Urinary bladder (tissue), 4 donors: Measurements from ENCODE around the gene EIF4E2. TPM values are rescaled to one million over a fixed set of nuclear protein-coding genes. Genes with fewer than 3 reads are reported as not detected.

Experiments
- DNase-seq: peaks from one replicate; pipeline ENCODE4 v3.0.0-alpha.2; 2015; ENCODE audit errors: extremely low spot score
- H3K27ac ChIP-seq: one replicate; pipeline ENCODE4 v1.5.1; 2013; ENCODE audit warnings: low read depth, mild to moderate bottlenecking, moderate library complexity
- H3K36me3 ChIP-seq: one replicate; pipeline ENCODE4 v1.6.1; 2013; ENCODE audit warnings: mild to moderate bottlenecking, moderate library complexity; ENCODE audit not compliant: insufficient read depth
- H3K4me1 ChIP-seq: one replicate; pipeline ENCODE4 v1.6.1; 2013; ENCODE audit warnings: mild to moderate bottlenecking, moderate library complexity; ENCODE audit not compliant: insufficient read depth
- H3K4me3 ChIP-seq: one replicate; pipeline ENCODE4 v1.5.1; 2013; ENCODE audit warnings: low read depth, low read length
- WGBS: extraction: QIAGEN DNeasy Blood & Tissue Kit; methylation state at CpG from one replicate; pipeline ENCODE4 v1.1.7; 2013; 5-methylcytosine and 5-hydroxymethylcytosine counted together
- polyA plus RNA-seq: library from polyadenylated mRNA; stranded (reverse); fragments of 200-250 nt; gene quantifications from one replicate; pipeline ENCODE4 v1.2.3, GENCODE V29; 2013
- total RNA-seq: library from RNA; depleted of rRNA; stranded (reverse); fragments of >200 nt; gene quantifications from one replicate; pipeline ENCODE4 v1.2.3, GENCODE V29; 2014
- donor health status: healthy with polysubstance abuse.
- donor health status: healthy.

The EIF4E2 gene
- total and polyA plus RNA-seq, 2 donors: 63.2 to 63.3 TPM

DNA sequence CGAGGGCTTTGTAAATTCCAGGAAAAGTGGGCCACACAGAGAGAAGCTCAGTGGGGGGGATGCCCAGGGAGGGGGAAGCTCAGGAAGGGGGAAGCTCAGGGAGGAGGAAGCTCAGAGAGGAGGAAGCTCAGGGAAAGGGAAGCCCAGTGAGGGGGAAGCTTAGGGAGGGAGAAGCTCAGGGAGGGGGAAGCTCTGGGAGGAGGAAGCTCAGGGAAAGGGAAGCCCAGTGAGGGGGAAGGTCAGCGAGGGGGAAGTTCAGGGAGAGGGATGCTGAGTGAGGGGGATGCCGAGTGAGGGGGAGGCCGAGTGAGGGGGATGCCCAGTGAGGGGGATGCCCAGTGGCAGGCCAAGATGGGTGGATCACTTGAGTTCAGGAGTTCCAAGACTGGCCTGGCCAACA is 11.8 kb upstream of the EIF4E2 start:
- Histone ChIP-seq H3K4me1 (no peaks in the 10 kb centered on the region), H3K4me3 (no peak overlapping the region), H3K27ac (no peak overlapping the region), H3K36me3 (no peaks in the 10 kb centered on the region)
- WGBS: 26% methylated on average over 4 of the region's 4 CpGs
- no peak for DNase-seq

DNA sequence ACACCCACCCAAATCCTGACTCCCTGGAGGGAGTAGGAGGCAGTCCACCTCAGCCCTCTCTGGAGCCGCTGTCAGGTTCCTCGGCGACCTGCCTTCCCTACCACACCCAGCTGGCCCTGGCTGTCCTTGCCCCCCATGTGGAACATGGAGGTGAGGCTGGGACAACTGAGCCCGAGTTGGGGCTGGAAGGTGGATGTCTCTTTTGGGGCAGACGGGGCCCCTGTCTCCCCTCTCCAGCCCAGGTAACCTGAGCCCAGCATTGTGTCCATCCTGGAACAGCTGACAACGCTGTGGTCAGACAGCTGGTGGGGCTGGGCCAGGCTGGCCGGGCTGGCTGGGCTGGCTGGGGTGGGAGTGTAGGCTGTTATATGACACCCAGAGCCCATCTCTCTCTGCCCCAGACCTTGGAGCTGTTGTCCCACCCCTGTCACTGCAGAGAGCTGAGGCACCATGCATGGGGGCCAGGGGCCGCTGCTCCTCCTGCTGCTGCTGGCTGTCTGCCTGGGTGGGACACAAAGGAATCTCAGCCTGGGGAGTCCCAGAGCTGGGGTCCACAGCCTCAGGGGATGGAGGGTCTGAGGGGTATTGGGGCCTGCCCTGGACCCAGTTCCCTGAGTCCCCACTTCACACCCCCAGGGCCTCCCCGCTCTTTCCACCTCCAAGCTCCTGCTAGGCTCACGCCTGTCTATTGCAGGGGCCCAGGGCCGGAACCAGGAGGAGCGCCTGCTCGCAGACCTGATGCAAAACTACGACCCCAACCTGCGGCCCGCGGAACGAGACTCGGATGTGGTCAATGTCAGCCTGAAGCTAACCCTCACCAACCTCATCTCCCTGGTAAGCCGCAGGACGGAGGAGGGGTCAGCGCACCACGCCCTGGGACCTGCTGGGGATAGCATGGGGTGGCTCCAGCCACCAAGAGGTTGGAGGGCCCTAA is 10.9 kb upstream of the EIF4E2 start, which contains the start of gene CHRNG:
TSS of gene CHRNG (plus strand) at position 395 of the 934 bp plus-strand sequence. CDS start at position 451, 56 bp downstream.
- 45% methylated on average over 23 of the region's 23 CpGs for WGBS
- no peak within 1 kb of the TSS for H3K4me3 ChIP-seq
- no peaks in the 10 kb centered on the region for H3K36me3 ChIP-seq
- no peaks in the 10 kb centered on the region for H3K4me1 ChIP-seq
- no peak for DNase-seq
- no peak within 1 kb of the TSS for H3K27ac ChIP-seq

DNA sequence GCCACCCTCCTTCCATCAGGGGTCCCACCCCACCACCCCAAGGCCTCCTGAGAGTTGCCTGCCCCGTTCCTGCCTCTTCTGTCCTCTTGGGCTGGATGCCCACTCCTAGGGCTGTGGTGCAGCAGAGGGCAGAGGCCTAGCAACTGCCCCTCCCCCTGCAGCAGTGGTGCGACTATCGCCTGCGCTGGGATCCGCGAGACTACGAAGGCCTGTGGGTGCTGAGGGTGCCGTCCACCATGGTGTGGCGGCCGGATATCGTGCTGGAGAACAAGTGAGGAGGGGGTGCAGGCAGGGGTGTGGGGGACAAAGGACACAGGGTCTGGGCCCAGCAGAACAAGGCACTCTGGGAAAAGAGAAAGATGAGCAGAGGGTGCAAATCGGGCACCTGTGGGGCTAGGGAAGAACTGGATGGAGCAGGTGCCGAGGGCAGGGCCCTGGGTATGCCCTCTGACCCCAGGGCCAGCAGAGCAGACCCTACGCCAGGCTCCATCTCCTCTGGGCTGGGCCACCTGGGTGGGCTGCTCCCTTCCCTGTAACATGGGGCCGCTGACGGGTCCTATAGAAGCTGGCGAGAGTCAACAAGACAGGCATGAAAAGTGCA is 9.9 kb upstream of the EIF4E2 start:
- Histone ChIP-seq H3K4me3 (no peak overlapping the region), H3K4me1 (no peaks in the 10 kb centered on the region), H3K36me3 (no peaks in the 10 kb centered on the region), H3K27ac (no peak overlapping the region)
- no peak for DNase-seq
- WGBS: 84% methylated on average over 17 of the region's 17 CpGs

- WGBS: 55% methylated on average over 19 of the region's 19 CpGs
- DNase-seq: no peak
- Histone ChIP-seq H3K4me1 (no peaks in the 10 kb centered on the region), H3K36me3 (no peaks in the 10 kb centered on the region), H3K4me3 (no peak overlapping the region), H3K27ac (no peak overlapping the region)
These were observed 9.1 kb upstream of the EIF4E2 start for GRCh38 chr2:232541195-232541960.

- H3K4me3 ChIP-seq: no peak overlapping the region
- H3K4me1 ChIP-seq: no peaks in the 10 kb centered on the region
- no peak for DNase-seq
- no peak overlapping the region for H3K27ac ChIP-seq
- no peaks in the 10 kb centered on the region for H3K36me3 ChIP-seq
- WGBS: 65% methylated on average over 9 of the region's 9 CpGs
These were observed 8.4 kb upstream of the EIF4E2 start for GRCh38 chr2:232541961-232542714.

GRCh38 chr2:232542715-232543467 is 7.6 kb upstream of the EIF4E2 start:
- H3K4me1 ChIP-seq: no peaks in the 10 kb centered on the region
- H3K4me3 ChIP-seq: no peak overlapping the region
- H3K27ac ChIP-seq: no peak overlapping the region
- no peak for DNase-seq
- no peaks in the 10 kb centered on the region for H3K36me3 ChIP-seq
- 90% methylated on average over 20 of the region's 20 CpGs for WGBS

- no peak overlapping the region for H3K27ac ChIP-seq
- DNase-seq: no peak
- H3K4me1 ChIP-seq: no peaks in the 10 kb centered on the region
- no peak overlapping the region for H3K4me3 ChIP-seq
- 95% methylated on average over 14 of the region's 14 CpGs for WGBS
- no peaks in the 10 kb centered on the region for H3K36me3 ChIP-seq
These were observed 7.0 kb upstream of the EIF4E2 start for GRCh38 chr2:232543491-232543890.

- WGBS: 94% methylated on average over 19 of the region's 19 CpGs
These were observed 6.4 kb upstream of the EIF4E2 start for GRCh38 chr2:232543928-232544631.

GRCh38 chr2:232544674-232545073 is 5.8 kb upstream of the EIF4E2 start:
- no peak overlapping the region for H3K4me3 ChIP-seq
- WGBS: 93% methylated on average over 6 of the region's 6 CpGs
- DNase-seq: no peak
- no peaks in the 10 kb centered on the region for H3K36me3 ChIP-seq
- H3K4me1 ChIP-seq: no peaks in the 10 kb centered on the region
- no peak overlapping the region for H3K27ac ChIP-seq

More at GRCh38 chr2:232543928-232544631, 6.4 kb upstream of the EIF4E2 start:
- H3K4me1 ChIP-seq: no peaks in the 10 kb centered on the region
- no peak overlapping the region for H3K4me3 ChIP-seq
- no peaks in the 10 kb centered on the region for H3K36me3 ChIP-seq
- no peak for DNase-seq
- H3K27ac ChIP-seq: no peak overlapping the region

GRCh38 chr2:232545511-232546375 is 4.7 kb upstream of the EIF4E2 start:
- DNase-seq: no peak
- Histone ChIP-seq H3K4me3 (no peak overlapping the region), H3K27ac (no peak overlapping the region), H3K36me3 (no peaks in the 10 kb centered on the region), H3K4me1 (no peaks in the 10 kb centered on the region)
- WGBS: 93% methylated on average over 17 of the region's 17 CpGs

GRCh38 chr2:232547991-232548390 is 2.5 kb upstream of the EIF4E2 start:
- Histone ChIP-seq H3K36me3 (no peaks in the 10 kb centered on the region), H3K4me3 (no peak overlapping the region)
- over 99% methylated on average over 6 of the region's 6 CpGs for WGBS

More at GRCh38 chr2:232547991-232548390, 2.5 kb upstream of the EIF4E2 start:
- no peaks in the 10 kb centered on the region for H3K4me1 ChIP-seq
- DNase-seq: no peak
- no peak overlapping the region for H3K27ac ChIP-seq
